Inflammatory macrophage (primary cell): ENCODE measurements around the gene EIF3I.
A peak's percentile ranks its signal among the peaks of the same experiment; 100 is the strongest.

Source experiments
- DNase-seq, 2 donors: peaks; one replicate each; pipeline ENCODE4 v3.0.0-alpha.2; 2020 to 2022

Gene EIF3I

DNA sequence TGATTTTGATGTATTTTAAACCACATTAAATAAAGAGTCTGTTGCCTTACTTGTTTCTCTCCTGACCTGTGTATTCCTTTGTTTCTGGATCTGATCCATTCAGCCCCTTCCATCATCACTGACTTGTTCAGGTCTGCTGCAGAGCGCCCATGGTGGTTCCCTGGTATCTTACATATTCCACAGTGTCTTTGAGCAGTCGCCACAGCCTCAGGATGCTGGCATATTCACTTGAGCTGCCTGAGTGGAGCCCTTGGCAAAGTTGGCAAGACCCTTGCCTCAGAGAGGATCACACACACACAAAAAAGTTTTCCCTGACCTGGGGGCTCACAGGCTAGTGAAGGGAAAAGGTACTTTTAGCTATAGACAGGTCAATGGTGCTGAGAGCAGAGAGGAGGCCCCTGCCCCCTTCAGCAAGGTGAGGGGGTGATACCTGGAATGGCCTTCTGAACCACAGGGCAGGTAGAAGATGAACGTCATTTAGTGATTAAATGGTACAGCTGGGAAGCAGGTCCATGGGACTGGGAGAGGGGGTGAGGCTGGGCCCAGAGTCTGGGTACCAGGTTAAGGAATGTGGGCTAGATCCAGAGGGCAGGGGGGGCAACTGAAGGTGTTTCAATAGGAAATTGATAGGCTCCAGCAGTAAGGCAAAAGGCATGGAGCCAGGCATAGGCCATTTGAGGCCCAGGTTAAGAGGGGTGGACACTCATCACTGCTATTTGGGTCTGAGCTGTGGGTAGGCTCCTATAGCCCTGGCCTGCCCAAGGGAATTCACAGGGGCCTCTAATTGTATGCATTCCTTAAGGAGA lies 23.8 kb upstream of the EIF3I start:
- DNase-seq = no peak

DNA sequence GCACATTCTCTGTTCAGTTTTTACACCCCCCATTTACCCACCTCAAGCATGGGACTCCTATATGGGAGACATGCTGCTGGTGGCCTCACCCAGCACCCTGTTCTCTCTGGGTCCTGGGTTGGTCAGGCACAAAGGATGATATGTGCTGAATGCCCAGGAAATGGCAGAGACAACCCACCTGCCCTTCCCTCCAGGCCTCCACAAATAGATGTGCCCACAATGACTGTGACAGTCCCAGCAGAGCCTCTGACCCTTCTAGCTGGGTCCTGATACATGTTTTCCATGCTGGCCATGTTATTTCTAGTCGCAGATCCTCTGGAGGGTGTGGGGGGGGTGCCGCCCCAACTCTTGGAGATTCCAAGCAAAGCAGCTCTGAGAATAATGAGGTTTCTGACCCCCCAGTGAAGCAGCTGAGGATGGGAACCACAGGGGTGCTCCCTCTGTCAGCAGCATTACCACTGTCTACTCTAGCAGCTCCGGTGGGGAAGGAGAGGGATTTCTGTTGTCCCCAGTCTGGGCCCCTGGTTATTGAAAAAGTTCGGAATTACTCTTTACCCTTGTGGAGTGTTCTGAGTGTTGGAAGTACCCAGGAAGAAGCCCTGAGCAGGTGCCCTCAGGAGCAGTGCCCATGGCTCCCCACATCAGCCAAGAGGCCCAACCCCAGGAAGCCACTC lies 23.0 kb upstream of the EIF3I start:
- no peak for DNase-seq

- DNase-seq = no peak
Measured at GRCh38 chr1:32199717-32200072, 22.5 kb upstream of the EIF3I start.

GRCh38 chr1:32200226-32201010 lies 21.8 kb upstream of the EIF3I start, which contains the start of gene CCDC28B:
TSS of gene CCDC28B (plus strand) at chr1:32200595. CDS start at chr1:32201936, 1,341 bp downstream.
- DNase-seq = peak in 1 of 2 donors; percentile 23

GRCh38 chr1:32201011-32201855 lies 21.0 kb upstream of the EIF3I start:
- DNase-seq = peak in 1 of 2 donors; percentile 14

DNA sequence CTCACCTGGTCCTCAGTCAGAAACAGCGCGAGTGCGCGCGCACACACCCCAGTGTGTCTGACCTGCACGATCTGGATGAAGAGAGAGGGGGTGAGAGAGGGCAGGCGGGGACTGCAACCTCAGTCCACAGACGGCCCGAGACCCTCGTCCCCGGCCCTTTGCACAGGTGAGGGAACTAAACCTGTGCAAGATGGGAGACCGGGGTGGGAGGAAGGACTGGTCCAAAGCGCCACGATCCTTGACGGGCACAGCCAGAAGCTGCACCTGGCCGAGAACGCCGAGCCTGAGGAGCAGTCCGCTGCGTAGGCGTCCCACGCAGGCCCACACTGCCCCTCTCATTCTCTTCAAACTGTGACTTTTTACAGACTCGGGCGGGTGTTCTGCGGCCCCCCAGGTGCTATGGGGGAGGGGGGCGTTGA lies 17.3 kb upstream of the EIF3I start:
- DNase-seq = no peak

DNA sequence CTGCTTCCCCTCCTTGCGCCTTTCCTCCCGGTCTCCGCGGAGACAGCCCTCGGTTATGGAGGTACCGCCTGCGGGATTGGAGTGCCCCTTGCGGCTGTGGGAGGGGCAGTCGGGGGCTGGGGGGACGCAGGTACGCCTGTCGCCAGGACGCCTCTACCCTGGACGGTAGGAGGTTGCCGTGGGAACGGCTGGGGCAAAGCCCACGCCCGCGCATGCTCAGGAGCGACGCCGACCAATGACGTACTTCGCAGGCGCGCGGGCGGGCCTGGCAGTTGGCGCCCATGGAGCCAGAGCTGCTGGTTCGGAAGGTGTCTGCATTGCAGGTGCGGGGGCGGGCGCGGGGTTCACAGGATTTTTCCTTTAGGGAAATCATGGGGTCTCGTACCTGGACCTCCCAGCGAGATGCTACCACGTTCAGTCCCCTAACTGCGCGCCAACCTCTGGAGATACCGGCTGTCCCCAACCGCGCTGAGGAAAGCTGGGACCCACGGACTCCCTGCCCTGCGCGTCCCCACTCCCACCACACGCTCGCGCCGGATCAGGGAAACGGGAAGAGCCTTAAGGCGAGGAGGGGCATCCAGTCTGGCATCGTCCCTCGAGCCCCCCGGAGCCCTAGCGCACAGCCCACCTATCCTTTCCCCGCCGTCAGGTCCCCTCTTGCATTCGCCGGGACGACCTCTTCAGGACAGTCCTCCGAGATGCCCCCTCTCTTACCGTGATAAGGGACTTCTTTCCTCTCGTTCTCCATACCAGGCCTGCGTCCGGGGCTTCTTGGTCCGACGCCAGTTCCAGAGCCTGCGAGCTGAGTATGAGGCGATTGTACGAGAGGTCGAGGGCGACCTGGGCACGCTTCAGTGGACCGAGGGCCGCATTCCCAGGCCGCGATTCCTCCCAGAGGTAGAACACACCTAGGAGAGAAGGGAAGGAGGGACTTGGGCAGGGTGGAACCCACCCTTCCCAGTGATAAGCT lies 16.5 kb upstream of the EIF3I start, which contains the start of gene IQCC:
Gene IQCC (plus strand): TSS at position 271 of the 970 bp plus-strand sequence. CDS start 11 bp downstream, at position 282.
- DNase-seq = peak; percentile 72 to 83

DNA sequence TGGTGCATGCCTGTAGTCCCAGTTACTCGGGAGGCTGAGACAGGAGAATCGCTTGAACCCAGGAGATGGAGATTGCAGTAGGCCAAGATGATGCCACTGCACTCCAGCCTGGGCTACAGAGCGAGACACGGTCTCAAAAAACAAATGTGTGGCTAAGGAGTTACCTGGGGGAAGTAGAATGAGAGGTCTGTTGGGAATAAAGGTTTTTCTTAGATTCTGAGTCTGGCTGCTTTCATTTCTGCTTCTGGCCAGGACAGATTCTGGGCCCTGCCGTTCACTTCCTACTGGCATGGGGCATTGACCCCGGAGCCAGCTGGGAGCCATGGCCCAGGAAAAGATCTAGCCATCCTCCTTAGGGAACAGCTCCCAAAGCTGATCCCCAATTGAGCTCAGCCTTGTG lies 13.7 kb upstream of the EIF3I start:
- no peak for DNase-seq

DNA sequence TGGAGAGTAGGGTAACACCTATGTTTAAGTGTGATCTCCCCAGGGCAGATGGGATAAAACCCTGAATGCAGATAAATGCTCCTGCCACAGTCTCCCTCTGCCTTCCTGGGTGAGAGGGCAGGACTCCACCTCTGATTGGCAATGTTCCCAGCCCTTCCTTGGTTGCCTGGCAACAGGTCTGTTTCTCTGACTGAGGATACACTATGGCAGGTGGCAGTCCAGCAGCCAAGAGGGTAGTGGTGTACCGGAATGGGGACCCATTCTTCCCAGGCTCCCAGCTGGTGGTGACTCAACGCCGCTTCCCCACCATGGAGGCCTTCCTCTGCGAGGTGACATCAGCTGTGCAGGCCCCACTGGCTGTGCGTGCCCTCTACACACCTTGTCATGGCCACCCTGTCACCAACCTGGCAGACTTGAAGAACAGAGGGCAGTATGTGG lies 13.3 kb upstream of the EIF3I start, which contains the start of gene DCDC2B:
Gene DCDC2B (plus strand): TSS at position 199 of the 438 bp plus-strand sequence. CDS start 5 bp downstream, at position 204.
- DNase-seq = no peak

GRCh38 chr1:32215629-32216480 lies 6.4 kb upstream of the EIF3I start:
- peak; percentile 50 to 55 for DNase-seq

- peak; percentile 54 to 59 for DNase-seq
Measured at GRCh38 chr1:32216566-32216965, 5.6 kb upstream of the EIF3I start.

- DNase-seq = no peak
Measured at GRCh38 chr1:32219022-32219421, 3.2 kb upstream of the EIF3I start.

GRCh38 chr1:32220746-32221580 lies 1.2 kb upstream of the EIF3I start:
- no peak for DNase-seq

DNA sequence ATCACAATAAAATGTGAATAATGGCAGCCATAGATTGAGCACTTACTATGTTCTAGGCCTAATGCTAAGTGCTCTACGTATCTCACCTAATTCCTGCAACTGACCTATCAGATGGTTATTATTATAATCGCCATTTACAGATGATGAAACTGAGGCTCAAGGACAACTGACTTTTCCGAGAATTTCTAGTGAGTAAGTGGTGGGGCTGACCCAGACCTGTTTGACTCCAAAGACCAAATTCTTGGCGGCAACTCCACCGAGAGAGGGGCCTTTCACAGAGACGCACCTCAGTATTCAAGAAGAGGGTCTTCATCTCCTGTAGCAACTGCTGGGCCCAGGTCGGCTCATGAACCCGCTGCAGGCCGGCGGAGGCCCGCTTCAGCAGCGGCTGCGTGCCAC lies 627 bp upstream of the EIF3I start:
- DNase-seq = no peak

DNA sequence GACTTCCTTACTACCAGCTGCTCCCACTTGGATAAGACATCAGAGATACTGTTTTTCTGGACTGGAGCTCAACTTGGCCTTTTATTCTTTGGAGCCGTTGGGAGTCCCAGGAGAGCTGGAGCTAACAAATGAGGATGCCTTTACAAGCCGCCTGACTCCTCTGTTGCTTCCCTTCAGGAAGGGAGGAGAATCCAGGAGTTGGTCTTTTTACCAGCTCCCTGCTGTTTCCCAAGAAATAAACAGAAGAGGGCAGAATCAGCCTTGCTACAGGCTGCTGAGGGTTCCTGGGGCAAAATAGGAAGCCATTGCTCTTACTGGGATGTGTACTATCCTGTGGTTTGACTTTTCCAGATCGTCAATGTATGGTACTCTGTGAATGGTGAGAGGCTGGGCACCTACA lies 1.5 kb downstream of the EIF3I start:
- DNase-seq = no peak

GRCh38 chr1:32224285-32224684 lies 2.1 kb downstream of the EIF3I start:
- DNase-seq = no peak

GRCh38 chr1:32228771-32229170 lies 6.6 kb downstream of the EIF3I start:
- no peak for DNase-seq

GRCh38 chr1:32231843-32232432 lies 9.7 kb downstream of the EIF3I start:
- no peak for DNase-seq
